HG03159 (cell line): ENCODE measurements around the gene SPDEF.

Source experiments
- ATAC-seq: cut with Tn5 transposase; IDR thresholded peaks from one replicate; pipeline ENCODE4 v1.9.1; 2021; ENCODE audit warnings: mild to moderate bottlenecking, moderate library complexity; ENCODE audit not compliant: unreplicated experiment

SPDEF gene

DNA sequence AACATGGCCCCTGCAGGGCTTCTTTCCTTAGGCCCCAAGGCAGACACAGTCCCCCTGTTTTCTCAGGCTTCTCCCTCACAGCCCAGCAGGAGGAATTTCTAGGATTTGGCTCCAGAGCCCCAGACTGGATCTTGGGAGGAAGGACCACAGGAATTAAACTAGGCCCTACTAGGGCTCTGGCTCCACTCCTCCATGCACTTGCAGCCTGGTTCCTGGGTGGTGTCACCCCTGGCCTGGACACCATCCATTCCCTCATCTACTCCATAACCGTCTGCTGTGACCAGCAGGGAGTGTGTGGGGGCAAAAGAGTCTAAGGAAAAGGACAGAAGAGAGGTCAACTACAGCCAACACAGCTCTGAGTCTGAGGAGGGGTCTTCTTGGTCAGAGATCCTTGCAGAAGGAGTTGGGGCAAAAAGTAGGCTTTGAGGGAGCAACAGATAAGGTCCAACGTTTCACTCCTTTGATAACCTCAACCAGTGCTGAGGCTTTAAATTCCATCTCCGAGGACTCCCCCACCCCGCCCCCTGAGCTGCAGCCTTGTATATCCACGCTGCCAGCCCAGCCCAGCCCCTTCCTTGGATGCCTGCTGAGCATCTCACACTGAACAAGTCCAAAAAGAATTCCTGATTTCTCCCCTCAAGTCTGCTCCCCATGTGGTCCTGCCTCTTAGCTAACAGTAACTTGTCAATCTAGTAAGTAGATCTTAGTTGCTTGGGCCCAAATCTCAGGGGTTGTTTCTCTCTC, 27.9 kb upstream of the SPDEF start:
- ATAC-seq: no peak

DNA sequence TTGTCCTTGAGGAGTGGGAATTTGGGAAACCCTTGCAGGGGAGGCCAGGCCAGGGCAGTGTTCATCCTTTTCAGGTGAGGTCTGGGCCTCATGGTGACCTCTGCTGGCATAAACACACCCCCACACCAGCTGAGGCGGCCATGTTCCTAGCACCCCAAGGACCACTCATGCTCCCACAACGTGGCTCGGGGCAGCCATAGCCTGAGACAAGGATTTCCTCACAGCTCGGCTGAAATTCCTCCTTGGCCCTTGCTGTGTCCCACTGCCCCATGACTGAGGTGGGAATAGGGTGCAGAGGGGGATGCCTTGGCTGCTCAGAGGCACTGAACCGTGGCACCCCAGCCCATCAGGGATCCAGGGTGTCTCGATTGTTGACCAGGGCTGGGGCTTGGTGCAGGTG, 27.3 kb upstream of the SPDEF start:
- no peak for ATAC-seq

DNA sequence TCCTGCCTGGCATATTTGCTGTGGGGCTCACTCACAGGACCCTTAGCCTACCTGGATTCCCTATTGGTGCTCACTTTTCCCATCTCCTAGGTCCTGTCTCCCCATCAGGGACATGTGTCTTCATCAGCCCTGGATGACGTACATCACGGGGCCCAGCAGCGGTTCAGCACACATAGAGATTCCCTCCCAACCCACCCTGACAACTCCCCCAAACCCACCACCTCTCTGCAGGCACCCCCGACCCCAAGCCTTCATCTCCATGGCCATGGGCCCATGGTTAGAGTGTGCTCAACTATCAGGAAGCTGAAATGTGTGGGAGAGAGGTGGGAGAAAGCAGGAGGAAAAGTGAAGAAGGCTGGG, 25.4 kb upstream of the SPDEF start:
- ATAC-seq: no peak

DNA sequence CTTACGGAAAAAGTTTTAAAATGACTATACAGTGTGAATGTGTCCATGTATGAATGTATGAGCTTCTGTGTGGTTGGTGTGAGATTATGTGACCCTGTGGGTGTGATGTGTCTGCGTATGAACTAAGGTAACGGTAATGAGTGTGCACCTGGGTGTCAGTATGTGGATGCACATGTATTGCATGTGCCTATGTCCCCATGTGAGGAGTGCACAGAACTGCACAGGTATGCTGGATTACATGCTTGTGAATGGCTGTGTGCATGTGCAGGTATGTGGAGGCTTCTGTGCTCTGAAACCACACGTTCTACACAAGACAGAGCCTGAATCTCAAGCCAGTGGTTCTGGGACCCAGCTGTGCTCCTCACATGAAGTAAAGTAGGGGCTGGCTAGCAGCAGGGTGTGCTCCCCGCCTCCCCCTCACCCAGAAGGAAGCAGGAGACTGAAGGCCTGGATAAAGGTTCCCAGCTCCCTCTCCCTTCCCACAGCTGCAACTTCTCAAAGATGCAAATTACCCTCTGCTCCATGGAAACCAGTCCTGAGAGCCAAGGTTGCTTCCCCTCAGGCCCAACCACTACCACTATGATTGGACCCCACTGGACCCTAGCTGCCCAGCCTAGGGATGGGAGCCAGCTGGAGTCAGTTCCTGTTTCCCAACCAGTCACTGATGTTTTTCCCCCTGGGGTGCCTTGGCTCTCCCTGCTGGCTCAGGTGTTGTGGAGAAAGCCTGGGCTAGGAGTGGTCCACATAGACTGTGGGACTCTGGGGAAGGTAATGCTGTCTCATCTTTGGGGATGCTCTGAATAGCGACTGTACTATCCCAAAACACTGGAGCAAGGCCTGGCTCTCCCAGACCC, 24.8 kb upstream of the SPDEF start:
- no peak for ATAC-seq

- no peak for ATAC-seq
These were observed 22.5 kb upstream of the SPDEF start for GRCh38 chr6:34578445-34579262.

DNA sequence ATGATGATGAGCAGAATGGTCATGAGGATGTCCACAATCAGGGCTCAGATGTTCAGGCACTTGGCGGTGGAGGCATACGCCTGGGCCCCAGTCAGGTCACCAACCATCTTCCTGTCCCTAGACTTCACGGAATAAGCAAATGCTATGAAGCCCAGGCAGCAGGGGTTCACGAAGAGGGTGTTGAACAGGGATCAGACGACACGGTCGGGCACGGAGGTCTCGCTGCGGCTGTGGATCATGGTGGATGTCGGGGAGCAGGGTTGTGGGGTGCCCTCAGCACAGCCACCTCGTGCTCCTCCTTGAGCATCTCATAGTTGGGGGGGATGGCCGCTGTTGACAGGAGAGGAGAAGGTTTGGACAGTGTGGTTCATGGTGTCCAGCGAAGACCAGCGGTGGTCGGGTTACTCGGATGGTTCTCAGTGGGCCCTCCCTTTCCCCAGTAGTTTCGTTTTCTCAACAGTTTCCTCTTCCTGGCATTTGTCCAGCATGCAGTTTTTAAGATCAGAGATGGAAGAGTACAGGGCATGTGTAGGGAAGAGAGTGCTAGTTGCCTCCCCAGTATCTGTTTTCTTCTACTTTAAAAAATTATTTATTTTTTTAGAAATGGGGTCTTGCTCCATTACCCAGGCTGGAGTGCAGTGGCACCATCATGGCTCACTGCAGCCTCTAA, 20.3 kb upstream of the SPDEF start:
- no peak for ATAC-seq

- ATAC-seq: no peak
These were observed 19.2 kb upstream of the SPDEF start for GRCh38 chr6:34575326-34575725.

DNA sequence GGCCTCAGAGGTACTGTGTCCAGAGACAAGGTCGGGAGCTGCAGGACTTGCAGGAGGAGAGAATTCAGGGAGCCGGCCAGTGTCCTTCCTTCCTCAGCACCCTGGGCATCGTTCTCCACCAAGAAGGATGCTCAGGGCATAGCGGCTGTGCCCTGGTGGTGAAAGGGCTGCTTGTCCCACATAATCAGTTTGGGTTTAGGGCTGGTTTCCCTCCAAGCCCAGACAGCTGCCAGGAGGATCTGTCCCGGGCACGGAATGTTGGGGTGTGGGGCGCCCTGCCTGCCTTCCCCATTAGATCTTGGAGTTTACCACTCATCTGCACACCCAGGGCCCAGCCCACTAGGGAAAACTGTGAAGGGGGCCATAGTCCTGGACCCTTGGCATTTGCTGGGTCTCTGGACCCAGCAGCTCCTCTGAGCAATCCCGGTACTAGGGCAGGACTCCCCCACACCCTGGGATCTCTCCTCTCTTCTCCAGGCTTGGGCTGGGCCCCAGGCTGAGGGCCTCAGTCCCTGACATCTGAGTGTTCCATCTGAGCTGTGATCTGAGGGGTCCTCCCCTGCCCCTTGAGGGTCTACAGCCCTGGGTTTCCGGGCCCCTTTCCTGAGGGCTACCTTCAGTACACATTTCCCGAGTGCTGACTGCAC, 18.6 kb upstream of the SPDEF start:
- ATAC-seq: no peak

GRCh38 chr6:34573567-34574183, 17.5 kb upstream of the SPDEF start:
- ATAC-seq: no peak

- ATAC-seq: no peak
These were observed 16.5 kb upstream of the SPDEF start for GRCh38 chr6:34572585-34572984.

GRCh38 chr6:34572021-34572420, 15.9 kb upstream of the SPDEF start:
- no peak for ATAC-seq

DNA sequence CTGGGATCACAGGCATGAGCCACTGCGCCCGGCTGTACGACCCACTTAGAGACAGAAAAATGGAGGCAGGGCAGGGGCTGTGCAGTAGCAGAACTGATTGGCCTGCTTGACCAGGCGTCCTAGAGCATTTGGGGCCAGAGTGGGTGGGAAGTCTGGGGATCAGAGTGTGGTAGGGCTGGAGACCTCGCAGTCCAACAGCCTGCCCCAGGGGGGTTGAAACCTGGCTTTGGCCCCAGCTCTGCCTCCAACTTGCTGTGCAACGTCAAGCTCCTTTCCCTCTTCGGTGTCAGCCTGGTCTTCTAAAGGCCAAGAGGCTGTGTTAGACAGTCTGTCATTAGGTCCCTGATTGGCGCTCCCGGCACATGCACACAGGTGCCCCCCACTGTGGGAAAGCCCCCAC, 15.3 kb upstream of the SPDEF start:
- no peak for ATAC-seq

- ATAC-seq: no peak
These were observed 14.1 kb upstream of the SPDEF start for GRCh38 chr6:34570066-34570833.

DNA sequence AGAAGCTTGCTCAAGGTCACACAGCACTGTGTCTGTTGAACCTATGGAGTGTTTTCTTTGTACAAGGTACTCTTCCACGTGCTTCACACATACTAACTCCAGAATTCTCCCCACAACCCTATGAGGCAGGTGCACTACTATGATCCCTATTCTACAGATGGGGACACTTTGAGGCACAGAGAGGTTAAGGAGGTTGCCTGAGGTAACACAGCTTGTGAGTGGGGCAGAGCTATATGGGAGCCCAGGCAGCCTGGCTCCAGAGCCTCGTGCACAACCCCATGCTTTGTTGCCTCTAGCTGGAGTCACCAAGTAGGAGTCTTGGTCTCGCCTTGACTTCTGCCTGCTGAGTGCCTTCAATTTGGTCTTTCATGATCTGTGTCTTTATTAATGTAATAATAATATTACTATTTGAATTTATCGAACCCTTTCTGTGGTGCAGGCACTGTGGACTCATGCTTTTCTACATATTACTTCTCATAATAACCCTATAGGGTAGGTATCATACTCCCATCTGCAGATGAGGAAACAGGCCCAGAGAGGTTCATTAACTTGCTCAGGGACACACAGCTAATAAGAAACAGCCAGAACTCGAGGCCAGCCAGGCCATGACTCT, 13.3 kb upstream of the SPDEF start:
- ATAC-seq: no peak

GRCh38 chr6:34568341-34569201, 12.4 kb upstream of the SPDEF start:
- no peak for ATAC-seq

- no peak for ATAC-seq
These were observed 10.9 kb upstream of the SPDEF start for GRCh38 chr6:34566830-34567546.

- ATAC-seq: no peak
These were observed 9.6 kb upstream of the SPDEF start for GRCh38 chr6:34565722-34566137.
